GM12878 (cell line): ENCODE results near the gene LYPLAL1. TPM values are rescaled to one million over a fixed set of nuclear protein-coding genes. Genes with fewer than 3 reads are reported as not detected.
A peak's percentile ranks its signal among the peaks of the same experiment; 100 is the strongest.

Source experiments
- CREB1 ChIP-seq: IDR thresholded peaks from 2 replicates; pipeline ENCODE4 v1.6.1; 2012; ENCODE audit warnings: low read depth, mild to moderate bottlenecking, inconsistent platforms
- DPF2 ChIP-seq: fragments of 450-650 bp; IDR thresholded peaks from 2 replicates; pipeline ENCODE4 v1.6.1; 2017; ENCODE audit warnings: mild to moderate bottlenecking
- HDAC2 ChIP-seq: fragments of 200-600 bp; sonication (generic); IDR thresholded peaks from 2 replicates; pipeline ENCODE4 v1.6.1; 2017
- IKZF1 ChIP-seq: fragments of 450-650 bp; conservative IDR thresholded peaks from 2 replicates; pipeline ENCODE4 v1.6.1; 2017; ENCODE audit warnings: antibody characterized with exemption, mild to moderate bottlenecking
- NR2C2 ChIP-seq: IDR thresholded peaks from 2 replicates; pipeline ENCODE4 v1.6.1; 2011; ENCODE audit warnings: borderline replicate concordance, low read depth; ENCODE audit not compliant: control insufficient read depth, insufficient read length
- POLR2AphosphoS5 ChIP-seq: IDR thresholded peaks from 2 replicates; pipeline ENCODE4 v1.6.1; 2011; ENCODE audit warnings: mild to moderate bottlenecking, low read length, inconsistent platforms
- RAD51 ChIP-seq: fragments of 450-650 bp; IDR thresholded peaks from 2 replicates; pipeline ENCODE4 v1.6.1; 2016; ENCODE audit warnings: moderate library complexity, mild to moderate bottlenecking, inconsistent platforms
- RB1 ChIP-seq: fragments of 450-650 bp; formaldehyde crosslinking; IDR thresholded peaks from 2 replicates; pipeline ENCODE4 v1.6.1; 2017; ENCODE audit warnings: mild to moderate bottlenecking, borderline replicate concordance
- SIN3A ChIP-seq: IDR thresholded peaks from 2 replicates; pipeline ENCODE4 v1.6.1; 2012; ENCODE audit warnings: low read depth, low read length, improper control_type of control experiment
- SIX5 ChIP-seq: IDR thresholded peaks from 2 replicates; pipeline ENCODE4 v1.6.1; 2011; ENCODE audit warnings: mild to moderate bottlenecking, low read depth, low read length, moderate library complexity; ENCODE audit not compliant: severe bottlenecking
- SMAD1 ChIP-seq: fragments of 450-650 bp; IDR thresholded peaks from 2 replicates; pipeline ENCODE4 v1.6.1; 2018; ENCODE audit warnings: mild to moderate bottlenecking, low read depth; ENCODE audit not compliant: partially characterized antibody
- TARDBP ChIP-seq: IDR thresholded peaks from 2 replicates; pipeline ENCODE4 v1.6.1; 2016; ENCODE audit warnings: borderline replicate concordance
- polyA plus RNA-seq, 11 experiments: library from polyadenylated mRNA; depleted of rRNA in 4 of 11; unstranded in 6 of 11; stranded (reverse) in 5 of 11; fragments of >200 nt; fragmentation: Nextera tagmentation in 4 of 11; fragmentation: Illumina TruSeq in 1 of 11; extraction: Ambion mirVana in 4 of 11; extraction: Trizol in 1 of 11; gene quantifications; 1 replicate in 1 of 11; 2 replicates in 10 of 11; pipeline versions ENCODE4 v1.2.1 to v1.2.3, GENCODE V29; 2011 to 2016; ENCODE audit warnings: inconsistent platforms in 2 of 11, missing spikeins in 2 of 11, low read depth in 1 of 11
- total RNA-seq, 4 experiments: library from RNA; depleted of rRNA in 3 of 4; stranded (reverse); fragments of >200 nt in 3 of 4; fragmentation: Illumina TruSeq in 1 of 4; extraction: Trizol in 1 of 4; gene quantifications; 2 replicates each; pipeline versions ENCODE4 v1.2.1 to v1.2.3, GENCODE V29; 2013 to 2021
- TF ChIP-seq, protein P1 (sequence below): fragments of 450-650 bp; IDR thresholded peaks from 2 replicates; pipeline ENCODE4 v1.6.1; 2016; ENCODE audit warnings: mild to moderate bottlenecking, moderate library complexity, borderline replicate concordance
- TF ChIP-seq, protein P2 (sequence below): fragments of 450-650 bp; IDR thresholded peaks from 2 replicates; pipeline ENCODE4 v1.6.1; 2017; ENCODE audit warnings: mild to moderate bottlenecking, moderate library complexity
- TF ChIP-seq, protein P3 (sequence below): IDR thresholded peaks from 2 replicates; pipeline ENCODE4 v1.6.1; 2012; ENCODE audit warnings: low read length, inconsistent platforms
- TF ChIP-seq, protein P4 (sequence below): fragments of 450-650 bp; IDR thresholded peaks from 2 replicates; pipeline ENCODE4 v1.6.1; 2017; ENCODE audit warnings: borderline replicate concordance
- TF ChIP-seq, protein P5 (sequence below): fragments of 450-650 bp; IDR thresholded peaks from 2 replicates; pipeline ENCODE4 v1.6.1; 2014; ENCODE audit warnings: mild to moderate bottlenecking

Gene LYPLAL1
- total and polyA plus RNA-seq, 10 of the 15 experiments (the other 5 are each of a cell fraction or from before 2014, with no cell fraction given), result 19.4 to 112 (median 40.5) TPM

DNA sequence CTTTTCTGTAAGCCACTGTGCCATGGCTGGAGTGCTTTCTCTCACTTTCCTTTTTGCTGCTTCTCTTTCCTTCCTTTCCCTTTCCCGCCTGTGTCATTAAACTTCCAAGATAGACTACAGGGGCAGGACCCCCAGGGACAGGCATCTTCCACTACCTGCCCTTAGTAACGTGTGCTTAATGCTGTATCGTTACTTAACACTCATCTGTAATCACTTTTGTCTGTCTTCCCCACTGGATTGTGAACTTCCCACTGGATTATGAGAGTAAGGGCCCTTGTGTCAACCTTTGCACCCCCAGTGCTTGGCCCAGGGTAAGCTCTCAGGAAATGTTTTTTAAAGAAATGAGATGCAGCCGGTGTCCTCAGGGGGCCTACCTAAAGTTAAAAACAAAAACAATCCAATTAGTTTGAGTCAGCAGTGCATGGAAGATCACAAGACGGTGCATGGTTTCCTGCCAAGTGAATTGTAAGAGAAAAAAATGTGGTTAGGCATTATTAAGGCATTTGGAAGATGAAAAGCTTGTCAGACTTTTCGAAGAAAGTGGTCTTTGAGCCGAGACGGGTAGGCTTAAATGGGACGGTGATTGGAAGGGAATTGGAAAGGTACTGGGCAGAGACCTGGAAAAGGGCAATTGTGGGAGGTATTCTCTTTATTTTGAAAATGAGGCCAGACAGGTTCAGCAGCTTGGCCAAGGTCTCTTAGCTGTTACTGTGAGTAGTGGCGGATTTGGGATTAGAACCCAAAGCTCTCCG is 958 bp downstream of the LYPLAL1 start (continued):
- TF ChIP-seq, protein P1, sequence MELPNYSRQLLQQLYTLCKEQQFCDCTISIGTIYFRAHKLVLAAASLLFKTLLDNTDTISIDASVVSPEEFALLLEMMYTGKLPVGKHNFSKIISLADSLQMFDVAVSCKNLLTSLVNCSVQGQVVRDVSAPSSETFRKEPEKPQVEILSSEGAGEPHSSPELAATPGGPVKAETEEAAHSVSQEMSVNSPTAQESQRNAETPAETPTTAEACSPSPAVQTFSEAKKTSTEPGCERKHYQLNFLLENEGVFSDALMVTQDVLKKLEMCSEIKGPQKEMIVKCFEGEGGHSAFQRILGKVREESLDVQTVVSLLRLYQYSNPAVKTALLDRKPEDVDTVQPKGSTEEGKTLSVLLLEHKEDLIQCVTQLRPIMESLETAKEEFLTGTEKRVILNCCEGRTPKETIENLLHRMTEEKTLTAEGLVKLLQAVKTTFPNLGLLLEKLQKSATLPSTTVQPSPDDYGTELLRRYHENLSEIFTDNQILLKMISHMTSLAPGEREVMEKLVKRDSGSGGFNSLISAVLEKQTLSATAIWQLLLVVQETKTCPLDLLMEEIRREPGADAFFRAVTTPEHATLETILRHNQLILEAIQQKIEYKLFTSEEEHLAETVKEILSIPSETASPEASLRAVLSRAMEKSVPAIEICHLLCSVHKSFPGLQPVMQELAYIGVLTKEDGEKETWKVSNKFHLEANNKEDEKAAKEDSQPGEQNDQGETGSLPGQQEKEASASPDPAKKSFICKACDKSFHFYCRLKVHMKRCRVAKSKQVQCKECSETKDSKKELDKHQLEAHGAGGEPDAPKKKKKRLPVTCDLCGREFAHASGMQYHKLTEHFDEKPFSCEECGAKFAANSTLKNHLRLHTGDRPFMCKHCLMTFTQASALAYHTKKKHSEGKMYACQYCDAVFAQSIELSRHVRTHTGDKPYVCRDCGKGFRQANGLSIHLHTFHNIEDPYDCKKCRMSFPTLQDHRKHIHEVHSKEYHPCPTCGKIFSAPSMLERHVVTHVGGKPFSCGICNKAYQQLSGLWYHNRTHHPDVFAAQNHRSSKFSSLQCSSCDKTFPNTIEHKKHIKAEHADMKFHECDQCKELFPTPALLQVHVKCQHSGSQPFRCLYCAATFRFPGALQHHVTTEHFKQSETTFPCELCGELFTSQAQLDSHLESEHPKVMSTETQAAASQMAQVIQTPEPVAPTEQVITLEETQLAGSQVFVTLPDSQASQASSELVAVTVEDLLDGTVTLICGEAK, result no peak
- TF ChIP-seq, protein P2, sequence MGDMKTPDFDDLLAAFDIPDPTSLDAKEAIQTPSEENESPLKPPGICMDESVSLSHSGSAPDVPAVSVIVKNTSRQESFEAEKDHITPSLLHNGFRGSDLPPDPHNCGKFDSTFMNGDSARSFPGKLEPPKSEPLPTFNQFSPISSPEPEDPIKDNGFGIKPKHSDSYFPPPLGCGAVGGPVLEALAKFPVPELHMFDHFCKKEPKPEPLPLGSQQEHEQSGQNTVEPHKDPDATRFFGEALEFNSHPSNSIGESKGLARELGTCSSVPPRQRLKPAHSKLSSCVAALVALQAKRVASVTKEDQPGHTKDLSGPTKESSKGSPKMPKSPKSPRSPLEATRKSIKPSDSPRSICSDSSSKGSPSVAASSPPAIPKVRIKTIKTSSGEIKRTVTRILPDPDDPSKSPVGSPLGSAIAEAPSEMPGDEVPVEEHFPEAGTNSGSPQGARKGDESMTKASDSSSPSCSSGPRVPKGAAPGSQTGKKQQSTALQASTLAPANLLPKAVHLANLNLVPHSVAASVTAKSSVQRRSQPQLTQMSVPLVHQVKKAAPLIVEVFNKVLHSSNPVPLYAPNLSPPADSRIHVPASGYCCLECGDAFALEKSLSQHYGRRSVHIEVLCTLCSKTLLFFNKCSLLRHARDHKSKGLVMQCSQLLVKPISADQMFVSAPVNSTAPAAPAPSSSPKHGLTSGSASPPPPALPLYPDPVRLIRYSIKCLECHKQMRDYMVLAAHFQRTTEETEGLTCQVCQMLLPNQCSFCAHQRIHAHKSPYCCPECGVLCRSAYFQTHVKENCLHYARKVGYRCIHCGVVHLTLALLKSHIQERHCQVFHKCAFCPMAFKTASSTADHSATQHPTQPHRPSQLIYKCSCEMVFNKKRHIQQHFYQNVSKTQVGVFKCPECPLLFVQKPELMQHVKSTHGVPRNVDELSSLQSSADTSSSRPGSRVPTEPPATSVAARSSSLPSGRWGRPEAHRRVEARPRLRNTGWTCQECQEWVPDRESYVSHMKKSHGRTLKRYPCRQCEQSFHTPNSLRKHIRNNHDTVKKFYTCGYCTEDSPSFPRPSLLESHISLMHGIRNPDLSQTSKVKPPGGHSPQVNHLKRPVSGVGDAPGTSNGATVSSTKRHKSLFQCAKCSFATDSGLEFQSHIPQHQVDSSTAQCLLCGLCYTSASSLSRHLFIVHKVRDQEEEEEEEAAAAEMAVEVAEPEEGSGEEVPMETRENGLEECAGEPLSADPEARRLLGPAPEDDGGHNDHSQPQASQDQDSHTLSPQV, result no peak
- TF ChIP-seq TARDBP (no peak), CREB1 (no peak), HDAC2 (no peak), DPF2 (peak; percentile 40; the same call in 1 of the 2 replicates), RAD51 (peak; percentile 39), RB1 (no peak), SIX5 (no peak), SMAD1 (peak; percentile 79), SIN3A (no peak), POLR2AphosphoS5 (no peak), IKZF1 (peak; percentile 83), NR2C2 (no peak)
- TF ChIP-seq, protein P3, sequence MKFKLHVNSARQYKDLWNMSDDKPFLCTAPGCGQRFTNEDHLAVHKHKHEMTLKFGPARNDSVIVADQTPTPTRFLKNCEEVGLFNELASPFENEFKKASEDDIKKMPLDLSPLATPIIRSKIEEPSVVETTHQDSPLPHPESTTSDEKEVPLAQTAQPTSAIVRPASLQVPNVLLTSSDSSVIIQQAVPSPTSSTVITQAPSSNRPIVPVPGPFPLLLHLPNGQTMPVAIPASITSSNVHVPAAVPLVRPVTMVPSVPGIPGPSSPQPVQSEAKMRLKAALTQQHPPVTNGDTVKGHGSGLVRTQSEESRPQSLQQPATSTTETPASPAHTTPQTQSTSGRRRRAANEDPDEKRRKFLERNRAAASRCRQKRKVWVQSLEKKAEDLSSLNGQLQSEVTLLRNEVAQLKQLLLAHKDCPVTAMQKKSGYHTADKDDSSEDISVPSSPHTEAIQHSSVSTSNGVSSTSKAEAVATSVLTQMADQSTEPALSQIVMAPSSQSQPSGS, result no peak; the same call in 1 of the 2 replicates
- TF ChIP-seq, protein P4, sequence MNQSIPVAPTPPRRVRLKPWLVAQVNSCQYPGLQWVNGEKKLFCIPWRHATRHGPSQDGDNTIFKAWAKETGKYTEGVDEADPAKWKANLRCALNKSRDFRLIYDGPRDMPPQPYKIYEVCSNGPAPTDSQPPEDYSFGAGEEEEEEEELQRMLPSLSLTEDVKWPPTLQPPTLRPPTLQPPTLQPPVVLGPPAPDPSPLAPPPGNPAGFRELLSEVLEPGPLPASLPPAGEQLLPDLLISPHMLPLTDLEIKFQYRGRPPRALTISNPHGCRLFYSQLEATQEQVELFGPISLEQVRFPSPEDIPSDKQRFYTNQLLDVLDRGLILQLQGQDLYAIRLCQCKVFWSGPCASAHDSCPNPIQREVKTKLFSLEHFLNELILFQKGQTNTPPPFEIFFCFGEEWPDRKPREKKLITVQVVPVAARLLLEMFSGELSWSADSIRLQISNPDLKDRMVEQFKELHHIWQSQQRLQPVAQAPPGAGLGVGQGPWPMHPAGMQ, result no peak
- TF ChIP-seq, protein P5, sequence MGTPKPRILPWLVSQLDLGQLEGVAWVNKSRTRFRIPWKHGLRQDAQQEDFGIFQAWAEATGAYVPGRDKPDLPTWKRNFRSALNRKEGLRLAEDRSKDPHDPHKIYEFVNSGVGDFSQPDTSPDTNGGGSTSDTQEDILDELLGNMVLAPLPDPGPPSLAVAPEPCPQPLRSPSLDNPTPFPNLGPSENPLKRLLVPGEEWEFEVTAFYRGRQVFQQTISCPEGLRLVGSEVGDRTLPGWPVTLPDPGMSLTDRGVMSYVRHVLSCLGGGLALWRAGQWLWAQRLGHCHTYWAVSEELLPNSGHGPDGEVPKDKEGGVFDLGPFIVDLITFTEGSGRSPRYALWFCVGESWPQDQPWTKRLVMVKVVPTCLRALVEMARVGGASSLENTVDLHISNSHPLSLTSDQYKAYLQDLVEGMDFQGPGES, result no peak
